ENCODE data around the gene WNT9A.

DNA sequence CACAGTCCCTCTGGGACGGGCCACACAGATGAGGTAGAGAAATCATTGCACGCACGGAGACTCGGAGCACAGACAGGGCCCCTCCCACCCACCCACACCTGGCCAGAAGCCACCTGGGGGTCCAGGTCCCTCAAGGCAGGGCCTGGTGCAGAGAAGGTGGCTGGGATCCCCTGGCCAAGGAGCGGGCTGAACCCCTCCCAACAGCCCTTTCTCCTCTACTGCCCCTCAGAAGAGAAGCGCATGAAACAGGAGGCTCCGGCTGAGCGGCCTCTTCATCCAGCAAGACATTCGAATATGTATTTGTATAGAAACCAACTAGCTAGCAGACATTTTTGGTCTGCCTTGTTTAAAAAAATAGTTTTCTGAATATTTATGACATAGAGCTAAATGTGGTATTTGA is 29.0 kb downstream of the WNT9A start:
- TF ChIP-seq CTCF (IDR thresholded peaks at IDR 0.05) (no peak), POLR2A (IDR thresholded peaks at IDR 0.05) (no peak)

Data from lower leg skin (tissue), 3 donors.